AG04449 (cell line): ENCODE data around the gene PGPEP1.

Experiments
- CTCF ChIA-PET: fragments of 350-600 bp; formaldehyde crosslinking; extraction: SDS; loops from one replicate; lab custom pipeline; 2021; ENCODE audit warnings: antibody characterized with exemption; lab: Yijun Ruan, JAX
- POLR2A ChIA-PET: fragments of 400-600, 350-600 bp; formaldehyde crosslinking; extraction: SDS; loops from one replicate; lab custom pipeline; 2020; ENCODE audit warnings: antibody characterized with exemption, inconsistent platforms; lab: Yijun Ruan, JAX
- DNase-seq: peaks from one replicate; pipeline ENCODE4 v3.0.0-alpha.2; 2010; ENCODE audit warnings: low read depth, low spot score
- H3K4me3 ChIP-seq: 2 replicates; pipeline ENCODE4 v1.5.1; 2011; ENCODE audit warnings: low read depth, mild to moderate bottlenecking, control low read depth, low read length
- CTCF ChIP-seq: IDR thresholded peaks from one replicate; pipeline ENCODE4 v1.5.1; 2011; ENCODE audit warnings: mild to moderate bottlenecking, moderate library complexity, low read length, control low read depth, inconsistent platforms; ENCODE audit not compliant: insufficient read depth; ENCODE audit errors: missing control alignments

Gene PGPEP1

GRCh38 chr19:18312092-18312534 is 28.3 kb upstream of the PGPEP1 start:
- POLR2A ChIA-PET = no interaction called here
- no peak overlapping the region for H3K4me3 ChIP-seq
- CTCF ChIA-PET = interaction anchor here (2.2 to 2.7 kb wide), 2 partner anchors 16 to 32 kb away, joined by 9 to 10 read pairs; no protein-coding TSS in a partner anchor
- no peak for TF ChIP-seq CTCF
- DNase-seq = no peak

- POLR2A ChIA-PET = interaction anchor here (1.2 to 2.1 kb wide), 2 partner anchors 9 to 34 kb away, joined by 3 to 4 read pairs; no protein-coding TSS in a partner anchor
- DNase-seq = no peak
- H3K4me3 ChIP-seq = no peak overlapping the region
- TF ChIP-seq CTCF = no peak
- CTCF ChIA-PET = interaction anchor here (0.9 to 2.2 kb wide), 5 partner anchors 8 to 35 kb away, joined by 3 to 9 read pairs (median 7); no protein-coding TSS in a partner anchor
These were observed 27.0 kb upstream of the PGPEP1 start for GRCh38 chr19:18313398-18313797.

- POLR2A ChIA-PET = interaction anchor here (1.0 to 4.1 kb wide), 2 partner anchors 29 to 37 kb away, joined by 5 to 25 read pairs; partner anchors contain the start of gene JUND
These were observed 22.2 kb upstream of the PGPEP1 start for GRCh38 chr19:18317961-18318800.

GRCh38 chr19:18319591-18320135 is 20.7 kb upstream of the PGPEP1 start:
- DNase-seq = no peak
- ChIA-PET CTCF (interaction anchor here (0.8 to 8.0 kb wide), 6 partner anchors 10 to 91 kb away, joined by 3 to 161 read pairs (median 3); partner anchors contain the start of gene JUND), POLR2A (interaction anchor here (3.8 to 4.1 kb wide), 2 partner anchors 39 to 40 kb away, joined by 25 to 146 read pairs; partner anchors contain the start of gene JUND)

More at GRCh38 chr19:18317961-18318800, 22.2 kb upstream of the PGPEP1 start:
- no peak overlapping the region for H3K4me3 ChIP-seq
- CTCF ChIA-PET = interaction anchor here (1.2 to 8.0 kb wide), 6 partner anchors 10 to 92 kb away, joined by 3 to 161 read pairs (median 3); partner anchors contain the start of gene JUND
- no peak for DNase-seq
- no peak for TF ChIP-seq CTCF

GRCh38 chr19:18320865-18321733 is 19.3 kb upstream of the PGPEP1 start:
- no peak overlapping the region for H3K4me3 ChIP-seq
- no peak for DNase-seq
- ChIA-PET CTCF (interaction anchor here (0.9 to 8.0 kb wide), 17 partner anchors 8 to 207 kb away, joined by 3 to 161 read pairs (median 7); partner anchors contain the start of gene JUND), POLR2A (interaction anchor here (2.2 to 3.8 kb wide), 3 partner anchors 16 to 42 kb away, joined by 11 to 146 read pairs (median 13); partner anchors contain the start of gene JUND)
- TF ChIP-seq CTCF = no peak

More at GRCh38 chr19:18319591-18320135, 20.7 kb upstream of the PGPEP1 start:
- H3K4me3 ChIP-seq = no peak overlapping the region
- TF ChIP-seq CTCF = no peak
